HG03354 (cell line): Measurements from ENCODE around the gene MSLN.

Experiments used
- ATAC-seq: cut with Tn5 transposase; IDR thresholded peaks from one replicate; pipeline ENCODE4 v1.9.1; 2021; ENCODE audit warnings: mild to moderate bottlenecking; ENCODE audit not compliant: unreplicated experiment, poor library complexity, severe bottlenecking

MSLN gene

GRCh38 chr16:722835-723633 is 37.5 kb upstream of the MSLN start:
- no peak for ATAC-seq

DNA sequence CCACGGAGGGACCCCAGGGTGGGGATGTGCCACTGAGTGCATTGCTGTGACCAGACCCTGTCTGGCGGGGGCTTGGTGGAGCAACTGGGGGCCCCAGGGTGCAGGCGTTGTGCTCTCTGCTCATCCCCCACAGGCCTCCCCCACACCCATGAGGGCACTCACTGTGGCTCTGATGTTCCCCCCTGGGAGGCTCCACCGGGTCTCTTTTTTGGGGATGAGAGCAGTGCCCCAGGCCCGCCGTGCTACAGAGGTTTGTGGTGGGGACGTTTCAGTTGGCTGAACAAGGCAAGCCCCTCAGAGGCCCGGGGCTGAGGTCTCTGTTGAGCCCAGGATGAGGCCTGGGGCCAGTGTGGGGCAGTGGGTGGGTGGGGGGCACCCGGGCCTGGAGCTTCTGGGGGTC is 36.8 kb upstream of the MSLN start:
- ATAC-seq = no peak

DNA sequence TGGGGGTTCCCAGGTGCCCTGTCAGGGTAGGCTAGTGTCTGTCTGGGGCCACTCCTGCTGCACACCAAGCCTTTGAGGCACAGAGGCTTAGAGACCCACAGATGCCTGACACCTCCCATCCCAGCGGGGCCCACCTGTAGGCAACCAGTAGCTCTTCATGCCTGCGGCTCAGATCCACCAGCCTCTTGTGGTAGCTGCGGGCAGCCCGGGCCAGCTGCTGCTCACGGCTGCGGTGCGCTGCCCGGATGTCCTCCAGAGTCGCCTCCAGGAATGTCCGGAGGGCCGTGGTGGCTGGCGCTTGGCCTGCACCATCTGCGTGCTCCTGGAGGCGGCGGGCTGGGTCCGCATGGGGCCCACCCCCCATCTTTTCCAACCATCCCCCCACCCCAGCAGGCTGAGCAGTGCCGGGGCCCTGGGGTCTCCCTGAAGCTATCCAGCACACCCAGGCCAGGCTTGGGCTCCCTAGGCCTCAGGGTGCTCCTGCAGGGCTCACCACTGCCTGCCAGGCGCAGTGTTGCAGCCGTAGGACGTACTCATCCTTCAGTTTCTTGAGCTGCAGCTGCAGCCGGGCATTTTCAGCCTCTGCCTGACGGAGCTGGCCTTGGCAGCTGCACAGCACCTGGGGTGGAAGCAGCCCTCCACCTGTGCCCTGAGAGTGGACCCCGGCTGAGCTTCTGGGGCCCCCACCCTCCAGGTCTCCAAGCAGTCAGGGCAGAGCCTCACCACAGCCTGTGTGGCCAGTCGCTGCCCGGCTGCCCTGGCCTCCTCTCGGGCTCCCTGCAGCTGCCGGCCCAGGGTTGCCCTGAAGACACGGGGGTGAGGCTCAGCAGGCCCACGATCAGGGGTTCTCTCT is 36.1 kb upstream of the MSLN start:
- no peak for ATAC-seq

DNA sequence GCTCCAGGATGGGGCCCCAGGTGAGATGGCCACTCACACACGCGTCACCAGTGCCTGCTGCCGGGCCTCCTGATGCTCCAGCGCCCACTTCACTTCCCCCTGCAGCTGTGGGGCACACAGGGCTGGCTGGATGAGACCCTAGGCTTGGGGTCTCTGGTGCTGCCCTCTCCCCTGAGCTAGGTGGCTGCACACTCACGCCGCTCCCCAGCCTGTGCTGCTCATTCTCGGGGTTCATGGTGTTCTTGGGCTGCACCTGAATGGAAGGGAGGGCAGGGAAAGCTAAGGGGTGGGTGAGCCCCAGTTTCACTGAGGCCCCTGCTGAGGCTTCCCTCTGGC is 35.5 kb upstream of the MSLN start:
- ATAC-seq = no peak

DNA sequence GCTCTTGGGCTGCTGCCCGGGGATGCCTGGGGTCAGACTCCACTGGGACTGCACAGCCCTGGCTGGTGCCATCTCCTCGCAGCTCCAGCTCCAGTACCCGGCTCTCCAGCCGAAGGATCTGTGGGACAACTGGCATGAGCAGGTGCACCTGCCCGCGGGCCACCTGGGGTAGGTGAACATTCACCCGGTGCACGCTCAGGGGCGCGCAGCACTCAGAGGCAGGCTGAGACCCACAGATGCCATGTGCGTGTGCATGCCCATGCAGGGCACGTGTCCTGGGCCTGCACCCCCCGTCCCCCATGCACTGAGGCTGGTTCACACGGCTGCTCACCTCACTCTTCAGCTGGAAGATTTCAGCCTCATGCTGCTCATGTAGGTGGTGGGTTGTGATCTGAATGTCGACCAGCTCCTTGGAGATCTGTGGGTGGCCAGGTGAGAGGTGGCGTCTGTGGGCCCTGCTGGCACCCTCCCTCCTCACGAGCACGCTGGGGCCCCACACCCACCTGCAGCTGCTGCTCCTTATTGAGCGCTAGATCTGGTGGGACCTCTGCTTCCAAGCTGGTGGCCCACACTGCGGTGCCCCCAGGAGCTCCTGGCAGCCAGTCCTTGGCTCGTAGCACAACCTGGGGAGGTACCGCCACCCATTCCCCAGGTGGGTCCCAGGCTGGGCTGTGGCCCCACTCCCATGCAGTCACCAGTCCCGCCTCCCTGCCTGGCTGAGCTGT is 34.9 kb upstream of the MSLN start:
- ATAC-seq = no peak

- no peak for ATAC-seq
Observed at GRCh38 chr16:726188-726437, 34.4 kb upstream of the MSLN start.

DNA sequence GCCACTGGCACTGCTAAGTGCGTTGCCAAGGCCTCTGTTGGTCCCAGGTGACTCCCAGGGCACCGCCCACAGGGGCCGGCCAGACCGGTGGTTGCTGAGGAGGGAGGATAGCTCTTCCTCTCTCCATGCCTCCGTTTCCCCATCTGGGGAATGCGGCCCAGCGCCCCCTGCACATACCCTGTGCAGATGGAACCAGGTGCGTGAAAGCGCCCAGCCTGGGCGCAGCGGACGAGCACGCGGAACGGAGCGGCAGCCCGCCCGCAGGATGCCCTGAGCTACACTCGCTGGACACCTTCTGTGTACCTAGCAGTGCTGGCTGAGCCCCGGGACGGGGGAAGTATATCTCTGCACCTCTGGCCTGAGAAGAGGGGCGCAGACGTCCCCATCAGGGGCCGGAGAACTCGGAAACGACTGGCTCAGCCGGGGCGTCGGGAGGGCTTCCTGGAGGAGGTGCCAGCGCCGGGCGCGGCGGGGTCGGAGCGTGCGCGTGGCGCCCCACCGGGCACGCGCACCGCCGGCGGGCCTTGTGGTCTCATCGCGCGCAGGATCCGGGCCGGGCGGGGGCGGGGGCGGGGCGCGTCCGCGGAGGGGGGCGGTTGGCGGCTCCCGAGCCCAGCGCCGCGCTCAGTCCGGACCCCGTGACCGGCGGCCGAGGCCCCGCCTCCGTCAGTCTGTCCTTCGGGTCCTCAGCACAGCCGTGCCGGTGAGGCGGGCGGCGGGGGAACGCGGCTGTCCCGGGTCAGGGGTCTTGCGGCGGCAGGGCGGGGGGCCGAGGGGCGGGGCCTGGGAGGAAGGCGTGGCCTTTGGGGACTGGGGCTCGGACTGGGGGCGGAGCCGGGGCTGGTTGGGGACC is 33.9 kb upstream of the MSLN start, which contains the start of the genes CCDC78 and HAGHL:
TSS of gene CCDC78 (minus strand) at position 6 of the 853 bp plus-strand sequence. CDS start 76 bp downstream, outside the sequence.
TSS of gene HAGHL (plus strand) at position 669 of the 853 bp plus-strand sequence. CDS start 404 bp downstream, outside the sequence.
- ATAC-seq = peak; percentile 39

DNA sequence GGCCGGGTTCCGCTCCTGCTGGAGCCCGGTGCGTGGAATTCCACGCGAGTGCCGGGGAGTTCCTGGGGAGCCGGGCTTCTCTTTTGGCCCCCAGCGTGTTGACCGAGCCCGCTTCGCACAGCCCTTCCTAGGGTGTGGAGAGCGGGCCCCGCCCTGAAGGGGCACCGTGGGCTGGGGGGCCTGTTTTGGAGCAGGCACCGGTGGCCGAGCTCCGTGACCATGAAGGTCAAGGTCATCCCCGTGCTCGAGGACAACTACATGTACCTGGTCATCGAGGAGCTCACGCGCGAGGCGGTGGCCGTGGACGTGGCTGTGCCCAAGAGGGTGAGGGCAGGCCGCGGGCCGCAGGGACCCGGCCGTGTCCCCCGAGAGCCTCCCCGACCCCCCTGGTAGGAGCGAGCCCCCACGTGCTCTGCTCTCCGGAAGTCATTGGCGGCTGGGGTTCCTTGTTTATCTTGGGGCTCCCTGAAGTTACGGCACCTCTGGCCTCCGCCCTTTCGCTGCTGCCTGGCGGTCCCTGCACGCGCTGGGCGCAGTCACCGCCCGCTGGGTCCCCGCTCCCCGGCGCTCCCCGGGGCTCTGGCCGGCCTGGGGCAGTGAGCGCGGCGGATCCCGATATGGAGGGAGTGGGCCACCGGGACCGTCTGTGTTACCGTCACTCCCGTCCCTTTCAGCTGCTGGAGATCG is 33.1 kb upstream of the MSLN start:
- ATAC-seq = peak; percentile 11

- ATAC-seq = no peak
Observed at GRCh38 chr16:728131-728889, 32.2 kb upstream of the MSLN start.

- no peak for ATAC-seq
Observed at GRCh38 chr16:728890-729744, 31.4 kb upstream of the MSLN start.

DNA sequence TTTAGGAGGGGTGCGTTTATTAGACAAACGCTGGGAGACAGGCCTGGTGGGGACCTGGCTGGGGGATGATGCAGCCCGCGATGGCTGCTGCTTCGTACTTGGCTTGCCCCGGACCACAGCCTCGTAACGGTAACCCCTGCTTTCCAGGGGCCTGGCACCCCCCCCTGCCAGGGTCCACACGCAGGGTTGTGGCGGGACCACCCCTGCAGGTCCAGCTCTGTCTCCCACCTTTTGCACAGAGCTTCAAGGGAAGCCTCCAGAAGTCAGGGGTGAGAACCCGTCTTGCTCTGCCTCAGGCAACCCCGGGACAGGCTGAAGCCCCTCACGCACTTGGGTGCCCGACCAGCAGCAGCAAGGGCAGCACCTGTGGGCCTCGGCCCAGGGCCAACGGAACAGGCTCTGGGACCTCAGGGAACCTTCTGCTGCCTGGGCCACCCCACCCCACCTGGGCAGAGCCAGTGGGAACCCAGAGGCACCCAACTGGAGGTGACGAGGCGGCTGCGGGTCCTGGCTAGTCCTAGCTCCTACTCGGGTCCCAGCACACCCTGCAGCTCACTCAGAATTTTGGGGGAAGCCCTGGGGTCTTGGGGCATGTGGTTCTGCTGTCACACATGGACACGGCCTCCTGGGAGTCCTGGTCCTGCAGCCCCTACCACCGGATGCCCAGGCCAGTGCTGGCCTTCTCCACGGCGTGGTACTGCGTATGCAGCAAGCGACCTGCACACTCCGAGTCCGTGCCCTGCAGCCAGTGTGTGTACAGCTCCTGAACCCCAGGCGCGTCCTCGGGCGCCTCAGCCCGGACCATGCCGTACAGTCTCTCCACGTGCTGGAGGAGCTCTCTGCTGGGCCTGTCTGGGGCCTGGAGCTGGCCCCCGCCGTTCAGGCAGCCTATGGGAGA is 30.5 kb upstream of the MSLN start:
- ATAC-seq = no peak

- ATAC-seq = no peak
Observed at GRCh38 chr16:730666-731509, 29.6 kb upstream of the MSLN start.

GRCh38 chr16:732332-732731 is 28.2 kb upstream of the MSLN start:
- ATAC-seq = no peak

DNA sequence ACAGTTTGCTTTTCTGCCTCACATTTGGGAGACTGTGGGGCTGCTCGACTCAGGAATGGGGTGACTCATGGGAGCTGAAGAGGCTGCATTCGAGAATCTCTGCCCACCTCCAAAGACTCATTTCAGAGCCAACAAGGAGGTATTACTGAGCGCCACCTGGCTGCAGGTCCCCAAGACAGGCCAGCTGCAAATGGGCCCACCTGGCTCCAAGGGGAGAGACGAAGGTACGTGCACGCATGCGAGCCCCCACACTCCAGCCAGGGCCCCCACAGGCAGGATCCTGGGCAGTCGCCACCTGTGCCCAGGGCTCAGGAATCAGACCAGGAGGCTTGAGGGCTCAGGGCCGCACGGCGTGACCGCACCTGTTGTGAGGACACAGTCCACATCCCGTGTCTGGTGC is 27.6 kb upstream of the MSLN start:
- no peak for ATAC-seq

GRCh38 chr16:733382-734207 is 26.9 kb upstream of the MSLN start:
- ATAC-seq = no peak
